HG03045 (cell line): Measurements from ENCODE around the gene CCT5.

Experiments used
- ATAC-seq: cut with Tn5 transposase; IDR thresholded peaks from one replicate; pipeline ENCODE4 v1.9.1; 2021; ENCODE audit warnings: mild to moderate bottlenecking, moderate library complexity; ENCODE audit not compliant: unreplicated experiment

CCT5 gene

DNA sequence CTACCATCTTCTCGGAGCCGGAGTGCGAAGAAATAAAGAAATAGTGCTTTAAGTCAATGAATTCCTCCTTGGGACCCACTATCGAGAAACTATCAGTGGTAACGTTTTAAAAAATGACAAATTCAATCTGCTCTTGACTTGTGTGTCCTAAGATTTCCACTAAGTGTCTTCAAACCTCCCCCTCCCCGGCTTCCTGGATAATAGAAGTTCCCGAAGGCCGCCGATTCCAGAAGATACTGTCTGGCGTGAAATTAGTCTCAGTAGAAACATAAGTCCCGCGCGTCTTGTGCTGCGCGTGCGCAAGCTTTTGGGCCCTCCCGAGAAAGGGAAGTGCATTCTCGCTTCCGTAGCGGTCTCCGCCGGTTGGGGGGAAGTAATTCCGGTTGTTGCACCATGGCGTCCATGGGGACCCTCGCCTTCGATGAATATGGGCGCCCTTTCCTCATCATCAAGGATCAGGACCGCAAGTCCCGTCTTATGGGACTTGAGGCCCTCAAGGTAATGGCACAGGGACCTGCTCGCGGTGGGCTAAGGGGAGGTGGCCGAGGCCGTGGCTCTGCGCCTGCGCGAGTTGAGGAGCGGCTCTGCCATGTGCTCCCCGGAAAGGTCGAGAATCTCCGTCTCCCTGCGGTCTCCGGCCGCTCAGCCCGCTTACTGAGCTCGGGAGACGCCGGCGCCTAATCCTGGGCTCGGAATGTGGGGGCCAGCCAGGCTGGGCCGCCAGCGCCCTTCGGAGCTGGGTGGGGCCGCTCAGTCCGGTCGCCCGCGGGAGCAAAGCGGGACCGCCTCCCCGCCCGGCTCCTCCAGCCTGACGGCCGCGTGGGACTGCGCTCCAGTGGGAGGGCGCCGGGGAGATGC is at the start of gene CCT5:
Gene CCT5, plus strand, starts transcription at position 333 of the 858 bp plus-strand sequence. Its CDS starts 61 bp downstream, at position 394.
- ATAC-seq = peak; percentile 83

DNA sequence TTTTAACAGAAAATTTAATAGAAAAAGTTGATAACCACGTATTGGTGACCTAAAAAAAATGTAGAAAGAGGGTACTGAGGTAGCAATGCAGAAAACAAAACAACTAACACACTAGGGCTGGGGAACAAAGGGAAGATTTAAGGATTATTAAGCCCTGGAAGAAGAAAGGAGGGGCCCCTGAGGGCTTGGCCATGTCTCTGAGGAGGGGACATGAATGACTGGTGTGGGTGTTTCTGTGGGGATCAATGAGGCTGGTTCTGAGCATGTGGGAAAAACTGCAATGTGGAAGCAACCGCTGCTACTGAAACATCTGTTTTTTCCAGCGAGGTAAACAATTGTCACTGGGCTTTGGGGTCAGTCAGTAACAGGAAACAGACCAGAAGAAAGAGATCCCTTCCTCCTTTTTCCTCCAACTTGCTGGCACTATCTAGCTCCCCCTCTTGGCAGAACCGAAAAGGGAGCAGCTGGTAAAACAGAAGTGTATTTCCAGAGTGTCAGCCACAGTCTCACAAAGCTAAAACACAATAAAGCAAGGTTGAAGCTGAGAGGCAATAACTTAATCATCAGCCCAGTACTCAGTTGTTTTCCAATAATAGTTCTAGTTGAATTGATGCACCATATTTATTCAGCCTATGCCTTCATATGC is 48.7 kb upstream of the CCT5 start:
- ATAC-seq = no peak

DNA sequence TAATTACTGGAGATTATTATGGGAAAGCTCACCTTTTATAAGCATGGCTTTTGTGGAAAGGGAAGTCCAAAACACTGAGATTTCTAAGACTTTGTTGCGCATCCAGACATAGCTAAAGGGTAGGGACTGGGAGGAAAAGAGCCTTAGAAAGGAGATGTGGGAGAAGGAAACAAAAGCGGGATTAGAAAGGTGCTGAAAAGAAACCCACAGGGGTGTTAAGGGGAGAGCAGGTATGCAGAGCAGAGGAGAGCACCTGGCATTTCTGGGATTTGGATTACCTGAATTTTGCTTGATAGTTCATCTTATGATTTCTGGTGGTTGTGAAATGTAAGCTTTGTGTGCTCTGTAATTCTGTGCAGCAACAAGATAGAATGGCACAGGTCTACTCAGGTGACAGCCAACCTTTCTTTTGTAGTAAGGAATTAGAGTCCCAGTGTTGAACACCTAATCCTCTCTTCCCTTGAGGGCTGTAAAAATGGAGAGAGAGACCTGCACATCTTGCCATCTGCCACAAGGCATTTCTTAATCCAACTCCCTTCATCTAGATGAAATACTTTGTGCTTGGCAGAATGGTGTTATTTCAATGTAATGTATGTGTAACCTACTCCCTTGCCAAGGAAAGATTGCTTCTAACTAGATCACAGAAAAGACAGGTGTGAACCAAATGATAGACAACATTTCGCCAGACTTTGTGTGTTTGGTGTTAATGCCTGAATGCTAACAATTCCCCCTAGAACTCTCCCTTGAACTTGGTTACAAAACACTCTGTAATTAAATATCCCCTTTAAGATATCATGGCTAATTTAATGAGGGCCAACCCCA is 47.8 kb upstream of the CCT5 start:
- no peak for ATAC-seq

DNA sequence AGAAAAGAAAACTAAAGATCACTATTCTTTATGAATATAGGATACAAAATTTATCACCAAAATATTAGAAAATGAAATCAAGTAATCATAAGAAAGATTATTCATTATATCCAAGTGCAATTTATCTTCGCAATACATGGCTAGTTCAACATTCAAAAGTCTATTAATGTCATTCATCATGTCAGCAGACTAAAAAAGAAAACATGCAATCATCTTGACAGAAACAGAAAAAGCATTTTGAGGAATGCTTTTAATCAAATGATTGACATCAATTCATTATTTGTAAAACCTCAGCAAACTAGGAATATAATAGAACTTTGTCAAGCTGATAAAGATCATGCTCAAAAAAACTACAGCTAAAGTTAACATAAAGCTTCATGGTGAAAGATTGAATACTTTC is 41.1 kb upstream of the CCT5 start:
- ATAC-seq = no peak

DNA sequence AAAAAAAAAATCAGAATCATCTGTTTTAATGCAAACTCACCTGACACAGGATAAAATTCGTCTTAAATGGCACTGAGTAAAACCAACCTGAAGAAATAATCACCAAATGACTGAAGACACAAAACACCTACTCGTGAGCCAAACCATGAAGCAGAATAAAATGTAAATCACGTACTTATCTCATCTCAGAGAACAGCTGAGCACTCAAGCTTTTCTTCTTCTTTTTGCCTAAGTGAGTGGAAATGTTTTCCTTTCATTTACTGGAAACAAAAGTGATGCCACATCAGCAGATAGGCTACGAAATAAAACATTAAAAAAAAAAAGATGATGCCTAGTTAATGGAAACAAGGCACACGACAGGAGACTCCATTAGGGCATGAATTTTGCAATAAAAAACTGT is 36.8 kb upstream of the CCT5 start:
- no peak for ATAC-seq

DNA sequence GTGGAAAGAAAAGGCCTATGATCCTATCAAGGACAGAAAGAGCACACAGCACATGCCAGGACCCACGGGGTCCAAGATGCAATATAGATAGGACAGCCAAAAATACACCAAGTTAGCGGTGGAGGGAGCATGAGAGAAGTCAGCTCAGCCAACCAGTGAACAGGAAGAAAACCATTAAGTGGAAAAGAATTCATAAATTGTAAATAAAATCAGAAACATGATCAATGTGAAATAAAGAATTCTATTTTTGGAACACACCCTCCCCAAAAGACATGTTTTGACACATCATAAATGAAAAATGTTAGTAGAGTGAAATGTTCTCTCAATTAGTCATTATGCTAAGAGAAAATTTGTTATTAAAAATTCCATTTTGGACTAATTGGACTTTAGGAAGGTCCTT is 36.0 kb upstream of the CCT5 start:
- no peak for ATAC-seq

DNA sequence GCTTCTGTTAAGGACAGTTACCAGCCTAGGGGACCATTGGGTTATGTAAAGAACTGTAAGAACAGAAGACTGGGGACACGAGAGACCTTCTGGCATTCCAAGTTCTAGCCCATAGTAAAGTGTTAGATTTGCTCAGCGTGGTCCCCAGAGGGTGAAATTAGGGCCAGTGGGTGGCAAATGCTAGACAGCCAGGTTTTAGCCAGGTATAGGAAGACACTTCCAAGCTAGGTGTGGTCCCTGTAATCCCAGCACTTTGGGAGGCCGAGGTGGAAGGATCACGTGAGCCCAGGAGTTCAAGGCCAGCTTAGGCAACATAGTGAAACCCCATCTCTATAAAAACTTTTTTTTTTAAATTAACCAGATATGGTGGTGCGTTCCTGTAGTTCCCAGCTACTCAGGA is 34.7 kb upstream of the CCT5 start:
- ATAC-seq = no peak

DNA sequence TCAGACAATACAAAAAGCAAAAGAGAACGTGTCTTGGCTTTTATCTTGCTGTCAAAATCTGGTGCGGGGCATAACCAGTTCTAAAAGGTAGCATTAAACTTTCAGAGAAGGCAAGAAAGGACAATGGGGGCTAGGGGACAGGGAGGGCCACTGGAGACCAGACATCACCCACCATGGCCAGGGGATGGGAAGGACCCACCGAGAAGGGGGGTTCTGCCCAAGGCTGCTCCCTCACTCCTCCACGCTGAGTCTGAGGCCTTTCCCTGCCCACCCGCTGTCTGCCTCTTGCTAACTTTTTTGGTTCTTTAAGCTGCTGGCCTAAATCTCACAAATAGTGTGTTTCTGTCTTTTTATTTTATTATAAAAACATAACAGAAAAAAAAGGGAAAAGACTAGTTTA is 34.0 kb upstream of the CCT5 start:
- no peak for ATAC-seq

DNA sequence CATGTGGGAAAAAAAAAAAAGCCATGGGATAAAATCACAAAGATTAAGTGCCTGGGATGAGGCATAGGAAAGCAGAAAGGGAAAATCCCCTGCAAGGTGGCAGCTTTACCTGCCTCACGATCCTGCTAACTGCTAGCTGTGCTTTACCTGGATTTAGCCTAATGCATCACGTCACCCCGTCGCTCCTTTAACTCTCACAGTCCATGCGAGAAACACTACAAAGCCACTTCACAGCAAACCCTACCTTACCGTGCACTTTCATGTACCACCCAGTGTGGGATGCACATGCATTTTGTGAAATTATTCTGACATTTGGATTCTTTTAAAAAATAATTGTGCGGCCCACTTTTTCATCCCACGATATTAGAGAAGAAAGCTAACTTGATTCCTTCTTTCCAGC is 31.4 kb upstream of the CCT5 start:
- ATAC-seq = no peak

DNA sequence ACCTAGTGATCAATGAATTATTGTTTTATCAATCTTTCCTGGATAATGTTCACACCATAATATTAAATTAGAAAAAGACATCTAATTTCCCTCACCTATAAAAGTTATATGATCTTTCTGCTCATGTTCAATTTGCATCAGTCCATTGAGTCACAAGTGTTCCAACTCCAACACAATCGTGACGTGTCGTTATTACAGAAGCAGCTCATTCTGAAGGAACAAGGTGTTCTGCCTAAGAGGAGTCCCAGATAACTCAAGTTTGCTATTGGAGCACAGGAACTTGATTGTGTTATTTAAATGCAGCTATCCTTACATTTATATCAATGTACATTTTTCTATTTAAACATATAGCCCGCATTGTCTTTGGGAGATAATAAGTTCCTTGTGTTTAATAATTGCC is 31.0 kb upstream of the CCT5 start:
- ATAC-seq = no peak

DNA sequence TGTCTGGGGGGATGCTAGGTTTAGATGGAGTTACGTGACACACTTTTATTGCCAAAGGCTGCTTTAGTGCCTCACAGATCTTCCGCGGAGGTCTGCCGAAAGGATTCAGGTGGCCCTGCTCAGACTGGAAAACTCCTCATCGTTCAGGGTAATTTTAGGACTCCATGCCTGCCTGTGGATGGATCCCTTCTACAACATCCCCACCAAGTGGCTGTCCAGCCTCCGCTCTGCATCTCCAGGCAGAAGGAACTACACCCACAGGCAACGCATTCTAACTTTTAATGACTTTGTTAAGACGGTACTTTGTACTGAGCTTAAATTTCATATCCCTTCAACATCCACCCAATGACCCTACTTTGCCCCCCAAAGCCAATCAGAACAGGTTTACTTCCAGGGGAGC is 29.8 kb upstream of the CCT5 start:
- ATAC-seq = no peak

DNA sequence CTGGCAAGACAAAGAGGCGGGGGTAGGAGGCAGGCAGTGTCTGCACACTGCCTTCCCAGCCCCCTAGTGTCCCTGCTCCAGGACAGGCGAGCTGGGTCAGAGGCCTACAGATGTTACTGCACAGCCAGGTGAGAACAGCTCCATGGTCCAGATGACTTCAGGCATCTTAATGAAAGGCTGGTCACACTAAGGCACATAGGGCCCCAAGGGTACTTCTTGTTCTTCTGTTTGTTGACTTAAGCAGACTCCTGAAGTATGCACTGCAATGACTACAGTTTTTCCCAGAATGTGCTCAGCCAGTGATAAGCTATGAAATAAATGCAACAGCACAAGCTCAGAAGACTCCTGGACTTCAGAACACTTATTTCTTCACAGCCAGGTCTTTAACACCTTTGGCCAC is 27.8 kb upstream of the CCT5 start:
- ATAC-seq = no peak

DNA sequence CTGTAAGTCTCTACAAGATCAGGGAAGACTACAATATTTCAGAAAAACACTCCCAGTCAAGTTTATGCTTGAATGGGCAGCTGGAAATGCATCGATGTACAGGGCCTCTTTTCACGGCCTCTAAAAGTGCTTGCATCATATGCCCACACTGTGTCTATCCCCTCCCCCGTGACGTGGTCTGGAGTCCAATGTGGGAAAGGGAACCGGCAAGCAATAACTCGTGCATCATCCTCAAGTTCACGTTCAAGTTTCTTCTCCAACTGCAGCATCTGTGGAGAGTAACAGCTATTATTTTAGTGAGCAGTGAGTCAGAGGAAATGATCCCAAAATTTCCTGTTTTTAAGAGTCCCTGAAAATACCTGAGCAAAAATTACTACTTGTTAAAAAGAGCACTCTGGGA is 22.7 kb upstream of the CCT5 start:
- ATAC-seq = no peak

DNA sequence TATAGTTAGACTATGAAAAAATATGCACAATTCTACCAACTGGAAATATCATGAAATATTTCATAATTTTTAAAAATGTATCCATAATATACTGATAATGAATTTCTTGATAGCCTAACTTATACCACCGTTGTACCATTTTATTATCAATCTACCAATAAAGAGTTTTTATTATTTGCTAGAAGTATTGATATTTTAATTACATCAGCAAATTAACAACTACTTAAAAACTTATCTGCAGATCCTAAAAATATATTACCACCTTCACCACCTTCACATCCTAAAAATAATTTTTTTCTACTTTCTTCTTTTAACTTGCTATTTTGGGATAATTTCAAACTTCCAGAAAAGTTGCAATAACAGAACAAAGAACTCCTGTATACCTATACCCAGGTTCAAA is 21.8 kb upstream of the CCT5 start:
- no peak for ATAC-seq

DNA sequence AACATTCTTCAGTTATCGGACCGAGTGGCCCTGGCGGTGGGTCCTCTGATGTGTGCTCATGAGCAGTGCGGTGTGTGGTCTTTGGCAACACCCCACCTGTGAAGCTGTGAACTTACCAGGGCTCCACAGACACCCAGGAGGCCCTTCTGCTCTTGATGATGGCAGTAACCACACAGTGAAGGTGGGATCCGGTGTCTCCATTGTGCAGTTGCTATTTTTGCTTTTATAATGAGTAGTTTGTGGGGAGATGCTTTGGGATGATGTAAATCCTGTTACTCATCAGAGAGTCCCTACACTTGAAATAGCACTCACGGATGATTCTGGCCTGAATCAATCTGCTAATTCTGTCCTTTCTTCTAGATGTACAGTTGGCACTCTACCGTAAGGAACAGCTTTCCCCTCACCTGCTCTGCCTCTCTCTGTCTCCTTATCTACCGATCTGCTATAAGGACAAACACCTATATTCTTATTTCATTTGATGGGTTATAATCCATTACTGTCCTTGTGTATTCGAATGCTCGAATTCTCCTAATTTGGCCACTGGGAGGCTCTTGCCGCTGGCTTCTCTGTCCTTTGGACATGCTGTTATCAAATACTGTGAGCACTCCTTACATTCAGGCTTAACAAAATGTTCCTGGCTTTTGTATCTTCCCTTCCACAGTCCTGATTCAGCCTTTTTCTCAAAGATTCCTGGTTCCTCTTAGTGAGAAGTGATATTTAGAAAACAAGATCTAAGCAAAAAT is 20.6 kb upstream of the CCT5 start:
- ATAC-seq = no peak

DNA sequence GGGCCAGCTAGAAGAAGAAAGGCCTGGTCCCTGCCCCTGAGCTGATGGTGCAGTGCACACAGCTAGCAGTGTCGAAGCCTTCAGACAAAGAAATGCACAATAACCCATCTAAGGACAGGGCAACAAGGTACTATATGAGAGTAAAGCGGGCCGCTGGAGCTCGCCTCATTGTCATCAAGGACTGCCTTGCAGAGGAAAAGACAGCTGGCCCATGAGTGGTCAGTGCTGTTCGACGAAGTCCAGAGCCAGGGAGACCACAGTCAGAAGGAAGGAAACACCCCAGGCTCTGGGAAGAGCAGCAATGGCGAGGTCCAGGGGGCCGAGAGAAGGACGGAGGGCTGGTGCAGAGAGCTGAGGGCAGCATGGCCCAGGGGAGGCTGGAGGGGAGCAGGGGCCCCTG is 17.7 kb upstream of the CCT5 start:
- no peak for ATAC-seq

DNA sequence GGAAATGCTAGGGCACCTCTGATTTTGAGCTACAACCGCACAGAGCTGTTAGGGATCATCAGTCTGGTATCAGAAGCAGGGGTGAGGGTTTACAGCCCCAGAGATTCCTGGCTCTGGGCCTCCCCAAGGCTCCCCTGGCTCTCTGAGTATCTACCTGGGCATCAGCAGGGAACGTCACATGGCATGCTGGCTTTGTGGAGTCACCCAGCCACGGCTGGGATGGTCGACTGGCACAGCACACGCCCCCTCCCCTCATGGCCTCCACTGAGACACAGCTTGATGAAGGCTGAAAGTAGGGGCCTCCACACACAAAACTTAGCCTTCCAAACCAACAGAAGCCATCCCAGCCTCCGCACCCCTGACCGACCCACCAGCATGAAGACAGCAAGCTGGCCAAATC is 17.1 kb upstream of the CCT5 start:
- no peak for ATAC-seq

DNA sequence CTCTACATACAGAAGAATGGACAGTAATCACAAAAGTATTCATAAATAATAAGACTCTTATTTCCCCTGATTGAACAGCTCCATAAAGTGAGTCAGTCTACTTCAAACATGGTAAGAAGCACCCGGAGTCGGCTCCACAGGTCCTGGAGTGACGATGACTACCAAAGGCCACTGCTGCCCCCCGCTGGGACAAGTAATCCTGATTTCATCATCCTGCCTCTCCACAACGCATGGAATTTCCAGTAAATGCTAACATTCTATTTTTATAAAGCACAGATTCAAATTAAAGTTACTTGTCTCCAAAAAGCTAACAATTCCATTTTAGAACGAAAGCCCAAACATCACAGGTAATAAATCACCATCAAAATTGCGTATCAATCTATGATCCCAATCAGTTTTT is 16.6 kb upstream of the CCT5 start:
- no peak for ATAC-seq

DNA sequence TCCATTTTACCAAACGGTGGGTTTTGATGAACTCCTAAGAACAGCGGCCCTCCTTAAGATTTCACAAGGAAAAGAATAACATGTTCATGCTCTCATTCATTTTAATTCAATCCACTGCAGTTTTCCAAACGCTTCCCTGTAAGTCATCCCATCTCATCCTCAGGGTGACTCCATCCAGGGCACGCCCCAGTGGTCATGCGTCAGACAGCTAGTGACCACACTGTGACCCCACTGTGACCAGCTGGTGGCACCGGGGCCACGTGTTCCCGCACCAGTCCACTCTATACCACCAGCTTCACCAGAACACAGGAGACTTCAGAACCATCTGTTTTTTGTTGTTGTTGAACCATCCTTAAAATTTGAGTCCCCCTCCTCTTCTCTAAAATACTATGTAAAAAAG is 14.7 kb upstream of the CCT5 start:
- no peak for ATAC-seq

DNA sequence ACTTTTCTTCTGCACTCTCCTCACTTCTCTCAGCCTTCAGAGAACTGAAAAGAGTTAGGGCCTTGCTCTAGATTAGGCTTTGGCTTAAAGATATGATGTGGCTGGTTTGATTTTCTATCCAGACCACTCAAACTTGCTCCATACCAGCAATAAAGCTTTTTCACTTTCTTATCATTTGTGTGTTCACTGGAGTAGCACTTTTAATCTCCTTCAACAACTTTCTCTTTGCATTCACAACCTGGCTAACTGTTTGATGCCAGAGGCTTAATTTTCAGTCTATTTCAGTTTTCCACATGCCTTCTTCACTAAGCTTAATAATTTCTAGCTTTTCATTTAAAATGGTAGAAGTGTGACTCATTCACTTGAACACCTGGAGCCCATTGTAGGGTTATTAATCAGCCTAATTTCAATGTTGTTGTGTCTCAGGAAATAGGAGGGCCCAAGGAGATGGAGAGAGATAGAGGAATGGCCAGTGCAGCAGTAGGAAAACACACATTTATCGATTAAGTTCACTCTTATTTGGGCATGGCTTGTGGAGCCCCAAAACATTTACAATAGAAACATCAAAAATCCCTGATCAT is 6.3 kb upstream of the CCT5 start:
- no peak for ATAC-seq
